GM23248 (cell line): ENCODE measurements around the gene THG1L.

Experiments used
- EZH2 ChIP-seq: fragments of 200-600 bp; sonication (generic); IDR thresholded peaks from 2 replicates; pipeline ENCODE4 v1.6.1; 2018; ENCODE audit warnings: antibody characterized with exemption, mild to moderate bottlenecking; ENCODE audit not compliant: insufficient read depth, poor library complexity, severe bottlenecking
- EZH2phosphoT487 ChIP-seq: fragments of 200-600 bp; sonication (generic); IDR thresholded peaks from 2 replicates; pipeline ENCODE4 v1.6.1; 2018; ENCODE audit warnings: antibody characterized with exemption, moderate library complexity, mild to moderate bottlenecking, low read depth; ENCODE audit not compliant: insufficient read depth

- TF ChIP-seq EZH2 (no peak), EZH2phosphoT487 (no peak)
Observed at GRCh38 chr5:157767689-157768088, 36.5 kb downstream of the THG1L start.
